PC-9 (cell line): ENCODE results near the gene HOMEZ.

ENCODE experiments used
- CTCF ChIP-seq: fragments of 200-600 bp; sonication (generic); conservative IDR thresholded peaks from 2 replicates; pipeline ENCODE4 v1.6.1; 2017; ENCODE audit warnings: mixed run types, antibody characterized with exemption, mild to moderate bottlenecking, moderate library complexity
- EZH2 ChIP-seq: fragments of 200-600 bp; sonication (generic); IDR thresholded peaks from 2 replicates; pipeline ENCODE4 v1.8.0; 2017; ENCODE audit warnings: antibody characterized with exemption, low read depth

- TF ChIP-seq CTCF (no peak), EZH2 (no peak)
Measured at GRCh38 chr14:23240661-23241060, 45.3 kb downstream of the HOMEZ start.
